GM23248 (cell line): ENCODE results near the gene LHX3. TPM values are rescaled to one million over a fixed set of nuclear protein-coding genes. Genes with fewer than 3 reads are reported as not detected.

Experiments used
- DNase-seq: peaks from one replicate; pipeline ENCODE4 v3.0.0-alpha.2; 2015
- H2AFZ ChIP-seq: fragments of 200-600 bp; sonication (generic); 2 replicates; pipeline ENCODE4 v1.6.1; 2016; ENCODE audit warnings: antibody characterized with exemption
- H3F3A ChIP-seq: fragments of 200-600 bp; sonication (generic); 2 replicates; pipeline ENCODE4 v1.6.1; 2016; ENCODE audit warnings: mild to moderate bottlenecking, antibody characterized with exemption, mixed run types; ENCODE audit not compliant: insufficient read depth
- H3K27ac ChIP-seq: fragments of 200-600 bp; sonication (generic); 2 replicates; pipeline ENCODE4 v1.5.1; 2016; ENCODE audit warnings: mild to moderate bottlenecking
- H3K27me3 ChIP-seq: fragments of 200-600 bp; sonication (generic); replicated peaks from 2 replicates; pipeline ENCODE4 v1.6.1; 2016; ENCODE audit warnings: mild to moderate bottlenecking; ENCODE audit not compliant: insufficient read depth
- H3K36me3 ChIP-seq: fragments of 200-600 bp; sonication (generic); 2 replicates; pipeline ENCODE4 v1.6.1; 2016; ENCODE audit warnings: low read depth, mild to moderate bottlenecking
- H3K4me1 ChIP-seq: fragments of 200-600 bp; sonication (generic); 2 replicates; pipeline ENCODE4 v1.6.1; 2016; ENCODE audit warnings: mild to moderate bottlenecking; ENCODE audit not compliant: insufficient read depth
- H3K4me2 ChIP-seq: fragments of 200-600 bp; sonication (generic); one replicate; pipeline ENCODE4 v1.6.1; 2016; ENCODE audit warnings: mild to moderate bottlenecking; ENCODE audit not compliant: unreplicated experiment
- H3K4me3 ChIP-seq: fragments of 200-600 bp; sonication (generic); 2 replicates; pipeline ENCODE4 v1.5.1; 2016; ENCODE audit warnings: mild to moderate bottlenecking
- H3K79me2 ChIP-seq: fragments of 200-600 bp; sonication (generic); 2 replicates; pipeline ENCODE4 v1.6.1; 2016; ENCODE audit warnings: mild to moderate bottlenecking; ENCODE audit not compliant: insufficient read depth
- H3K9ac ChIP-seq: fragments of 200-600 bp; sonication (generic); 2 replicates; pipeline ENCODE4 v1.6.1; 2016; ENCODE audit warnings: mild to moderate bottlenecking
- H3K9me2 ChIP-seq: fragments of 200-600 bp; sonication (generic); 2 replicates; pipeline ENCODE4 v1.6.1; 2016; ENCODE audit warnings: mixed run types, mild to moderate bottlenecking, moderate library complexity; ENCODE audit not compliant: insufficient read depth
- H3K9me3 ChIP-seq: fragments of 200-600 bp; sonication (generic); one replicate; pipeline ENCODE4 v1.6.1; 2017; ENCODE audit warnings: low read depth
- H4K20me1 ChIP-seq: fragments of 200-600 bp; sonication (generic); 2 replicates; pipeline ENCODE4 v1.6.0; 2016; ENCODE audit not compliant: insufficient read depth
- EZH2 ChIP-seq: fragments of 200-600 bp; sonication (generic); IDR thresholded peaks from 2 replicates; pipeline ENCODE4 v1.6.1; 2018; ENCODE audit warnings: antibody characterized with exemption, mild to moderate bottlenecking; ENCODE audit not compliant: insufficient read depth, poor library complexity, severe bottlenecking
- EZH2phosphoT487 ChIP-seq: fragments of 200-600 bp; sonication (generic); IDR thresholded peaks from 2 replicates; pipeline ENCODE4 v1.6.1; 2018; ENCODE audit warnings: antibody characterized with exemption, moderate library complexity, mild to moderate bottlenecking, low read depth; ENCODE audit not compliant: insufficient read depth
- WGBS, 2 experiments: methylation state at CpG; one replicate each; pipeline ENCODE4 v1.1.6; 2015 to 2017; ENCODE audit warnings: low lambda C conversion rate in 2 of 2, low coverage in 1 of 2; ENCODE audit errors: missing lambda C conversion rate in 2 of 2; 5-methylcytosine and 5-hydroxymethylcytosine counted together
- in situ Hi-C: fragments of 300-500 bp; cut with MboI; formaldehyde crosslinking; loops from 2 replicates; pipeline ENCODE4 v1.15.0; 2020
- polyA plus RNA-seq: library from polyadenylated mRNA; unstranded; fragments of >200 nt; fragmentation: Nextera tagmentation; extraction: Ambion mirVana; gene quantifications from 2 replicates; pipeline ENCODE4 v1.2.1, GENCODE V29; 2016
- total RNA-seq: library from RNA; depleted of rRNA; stranded (reverse); fragments of >200 nt; shearing (Covaris generic); gene quantifications from 2 replicates; pipeline ENCODE4 v1.2.3, GENCODE V29; 2014

Gene LHX3
- total and polyA plus RNA-seq, 2 experiments from 2014 or later: not detected

GRCh38 chr9:136234597-136234996 is 29.7 kb upstream of the LHX3 start:
- WGBS, 2 experiments: 96% methylated on average over 16 to 21 of the region's 21 CpGs
- TF ChIP-seq EZH2phosphoT487 (no peak), EZH2 (no peak)
- Histone ChIP-seq H3K4me2 (no peak overlapping the region), H3K4me3 (no peak overlapping the region), H4K20me1 (no peaks in the 10 kb centered on the region), H2AFZ (no peak overlapping the region), H3K9me3 (no peaks in the 10 kb centered on the region), H3K4me1 (no peaks in the 10 kb centered on the region), H3K27ac (no peak overlapping the region), H3K9ac (no peak overlapping the region), H3K9me2 (no peaks in the 10 kb centered on the region), H3F3A (no peaks in the 10 kb centered on the region), H3K27me3 (no peaks in the 10 kb centered on the region), H3K36me3 (no peaks in the 10 kb centered on the region), H3K79me2 (peaks cover 3% of the 10 kb centered on the region; the same call in 1 of the 2 replicates)
- in situ Hi-C loops: no loop called here
- no peak for DNase-seq

GRCh38 chr9:136233868-136234267 is 28.9 kb upstream of the LHX3 start:
- no peak for TF ChIP-seq EZH2phosphoT487
- TF ChIP-seq EZH2: no peak
- no peaks in the 10 kb centered on the region for H3K9me3 ChIP-seq
- H3K9ac ChIP-seq: no peak overlapping the region
- no peaks in the 10 kb centered on the region for H3K9me2 ChIP-seq
- H3K4me2 ChIP-seq: no peak overlapping the region
- in situ Hi-C loops: no loop called here
- peaks cover 3% of the 10 kb centered on the region; the same call in 1 of the 2 replicates for H3K79me2 ChIP-seq
- H3F3A ChIP-seq: no peaks in the 10 kb centered on the region
- H3K4me1 ChIP-seq: no peaks in the 10 kb centered on the region
- no peak overlapping the region for H3K27ac ChIP-seq
- no peak overlapping the region for H2AFZ ChIP-seq
- no peaks in the 10 kb centered on the region for H3K27me3 ChIP-seq
- H3K36me3 ChIP-seq: no peaks in the 10 kb centered on the region
- no peaks in the 10 kb centered on the region for H4K20me1 ChIP-seq
- no peak for DNase-seq
- 81 to 84% methylated on average over 14 of the region's 14 CpGs for WGBS, 2 experiments
- H3K4me3 ChIP-seq: no peak overlapping the region

GRCh38 chr9:136233411-136233810 is 28.5 kb upstream of the LHX3 start:
- TF ChIP-seq EZH2phosphoT487: no peak
- no peak for TF ChIP-seq EZH2
- Histone ChIP-seq H2AFZ (no peak overlapping the region), H3K4me1 (peaks cover 2% of the 10 kb centered on the region), H3K27me3 (no peaks in the 10 kb centered on the region), H3K27ac (no peak overlapping the region), H3K4me2 (no peak overlapping the region), H4K20me1 (no peaks in the 10 kb centered on the region), H3K4me3 (no peak overlapping the region), H3K9me3 (no peaks in the 10 kb centered on the region), H3K36me3 (no peaks in the 10 kb centered on the region), H3K79me2 (peaks cover 3% of the 10 kb centered on the region; the same call in 1 of the 2 replicates), H3F3A (no peaks in the 10 kb centered on the region), H3K9me2 (no peaks in the 10 kb centered on the region), H3K9ac (no peak overlapping the region)
- in situ Hi-C loops: no loop called here
- 87 to 90% methylated on average over 15 of the region's 15 CpGs for WGBS, 2 experiments
- no peak for DNase-seq

GRCh38 chr9:136232969-136233368 is 28.0 kb upstream of the LHX3 start:
- Histone ChIP-seq H3K27ac (no peak overlapping the region), H3K9me2 (no peaks in the 10 kb centered on the region), H3K36me3 (no peaks in the 10 kb centered on the region), H3F3A (no peaks in the 10 kb centered on the region), H3K9ac (no peak overlapping the region), H3K27me3 (no peaks in the 10 kb centered on the region), H3K79me2 (peaks cover 3% of the 10 kb centered on the region; the same call in 1 of the 2 replicates), H4K20me1 (no peaks in the 10 kb centered on the region), H3K4me3 (no peak overlapping the region), H3K4me1 (peaks cover 6% of the 10 kb centered on the region), H2AFZ (no peak overlapping the region), H3K9me3 (no peaks in the 10 kb centered on the region), H3K4me2 (no peak overlapping the region)
- in situ Hi-C loops: no loop called here
- DNase-seq: no peak
- no peak for TF ChIP-seq EZH2phosphoT487
- TF ChIP-seq EZH2: no peak
- WGBS, 2 experiments: 87% methylated on average over 10 of the region's 10 CpGs
